H1 (cell line): ENCODE data around the gene WDR1. TPM values are rescaled to one million over a fixed set of nuclear protein-coding genes. Genes with fewer than 3 reads are reported as not detected.

Source experiments
- CTCF ChIA-PET: fragments of 300-600 bp; sonication (Branson Sonifier 250); formaldehyde crosslinking; loops from one replicate; lab custom pipeline; 2021; ENCODE audit not compliant: partially characterized antibody; lab: Charles Lee
- POLR2A ChIA-PET: fragments of 300-600 bp; sonication (Branson Sonifier 250); formaldehyde crosslinking; loops from one replicate; lab custom pipeline; 2021; ENCODE audit warnings: inconsistent platforms; ENCODE audit not compliant: partially characterized antibody; lab: Charles Lee
- DNase-seq, 2 experiments: peaks; one replicate each; pipeline versions ENCODE4 v3.0.0 to v3.0.0-alpha.2; 2010 to 2022; ENCODE audit warnings: low spot score in 2 of 2, low read depth in 1 of 2, mixed read lengths in 1 of 2
- FAIRE-seq: peaks from 2 replicates; lab custom pipeline; 2011; peaks lifted over from hg19 to GRCh38; lab: Jason Lieb, UNC
- H2AFZ ChIP-seq: 2 replicates; pipeline ENCODE4 v1.8.1; 2012; ENCODE audit warnings: low read length, inconsistent platforms
- H2AK5ac ChIP-seq: 2 replicates; pipeline ENCODE4 v1.6.1; 2013; ENCODE audit warnings: low read depth, low read length
- H2BK120ac ChIP-seq: replicated peaks from 2 replicates; pipeline ENCODE3; 2013; ENCODE audit warnings: low read depth, low read length, inconsistent platforms
- H2BK12ac ChIP-seq: 2 replicates; pipeline ENCODE4 v1.6.1; 2013; ENCODE audit warnings: low read depth, low read length
- H2BK15ac ChIP-seq: 2 replicates; pipeline ENCODE4 v1.6.1; 2013; ENCODE audit warnings: low read length
- H2BK20ac ChIP-seq: 2 replicates; pipeline ENCODE4 v1.6.1; 2013; ENCODE audit warnings: low read length
- H2BK5ac ChIP-seq: 2 replicates; pipeline ENCODE4 v1.6.1; 2013; ENCODE audit warnings: low read depth, low read length
- H3K14ac ChIP-seq: 2 replicates; pipeline ENCODE4 v1.6.1; 2013; ENCODE audit warnings: inconsistent platforms; ENCODE audit not compliant: insufficient read length
- H3K18ac ChIP-seq: 2 replicates; pipeline ENCODE4 v1.6.1; 2013; ENCODE audit warnings: low read length; ENCODE audit errors: extremely low read depth
- H3K23ac ChIP-seq: 2 replicates; pipeline ENCODE4 v1.6.1; 2013; ENCODE audit warnings: inconsistent platforms; ENCODE audit not compliant: insufficient read length
- H3K23me2 ChIP-seq: 2 replicates; pipeline ENCODE4 v1.6.1; 2013; ENCODE audit warnings: low read depth, low read length
- H3K27ac ChIP-seq: 2 replicates; pipeline ENCODE4 v1.6.1; 2011; ENCODE audit warnings: low read depth, low read length, inconsistent platforms
- H3K27me3 ChIP-seq, 4 experiments: replicated peaks in 1 of 4; 1 replicate in 1 of 4; 2 replicates in 3 of 4; pipeline versions ENCODE4 v1.6.1 to v1.8.1; 2011 to 2013; ENCODE audit warnings: low read length in 3 of 4, mild to moderate bottlenecking in 3 of 4, inconsistent platforms in 2 of 4, mixed read lengths in 2 of 4, moderate library complexity in 1 of 4; ENCODE audit not compliant: control insufficient read depth in 3 of 4, insufficient read depth in 3 of 4; ENCODE audit errors: extremely low read depth in 1 of 4
- H3K36me3 ChIP-seq, 4 experiments: 2 replicates each; pipeline versions ENCODE4 v1.6.1 to v1.8.1; 2011 to 2013; ENCODE audit warnings: mild to moderate bottlenecking in 4 of 4, low read length in 3 of 4, moderate library complexity in 2 of 4, control low read depth in 1 of 4, inconsistent platforms in 1 of 4; ENCODE audit not compliant: insufficient read depth in 4 of 4, control insufficient read depth in 2 of 4
- H3K4ac ChIP-seq: replicated peaks from 2 replicates; pipeline ENCODE3; 2013; ENCODE audit warnings: low read length, low read depth, mixed read lengths, inconsistent platforms; ENCODE audit not compliant: insufficient read length
- H3K4me1 ChIP-seq, 4 experiments: replicated peaks in 1 of 4; 1 replicate in 1 of 4; 2 replicates in 3 of 4; pipeline versions ENCODE4 v1.6.1 to v1.8.1; 2011 to 2013; ENCODE audit warnings: low read length in 3 of 4, inconsistent platforms in 2 of 4, mixed read lengths in 1 of 4; ENCODE audit not compliant: insufficient read depth in 4 of 4, control insufficient read depth in 3 of 4
- H3K4me2 ChIP-seq, 2 experiments: 2 replicates each; pipeline versions ENCODE4 v1.6.1 to v1.8.1; 2011 to 2013; ENCODE audit warnings: low read depth in 2 of 2, low read length in 2 of 2, control low read depth in 1 of 2, inconsistent platforms in 1 of 2, mild to moderate bottlenecking in 1 of 2; ENCODE audit not compliant: insufficient read depth in 1 of 2
- H3K4me3 ChIP-seq, 4 experiments: fragments of 200-600, 300-600 bp in 1 of 4; sonication (generic), shearing (Covaris generic), sonication (Bioruptor Twin) in 1 of 4; 2 replicates each; pipeline versions ENCODE4 v1.5.1 to v1.8.1; 2011 to 2016; ENCODE audit warnings: low read length in 4 of 4, low read depth in 3 of 4, control low read depth in 2 of 4, inconsistent platforms in 2 of 4, mild to moderate bottlenecking in 2 of 4, mixed read lengths in 1 of 4, moderate library complexity in 1 of 4; ENCODE audit not compliant: insufficient read depth in 2 of 4; ENCODE audit errors: extremely low read depth in 1 of 4
- H3K56ac ChIP-seq: replicated peaks from 2 replicates; pipeline ENCODE3; 2013; ENCODE audit warnings: low read depth, mild to moderate bottlenecking, mixed read lengths, low read length, inconsistent platforms; ENCODE audit not compliant: insufficient read length
- H3K79me1 ChIP-seq: 2 replicates; pipeline ENCODE4 v1.6.1; 2013; ENCODE audit warnings: low read depth, low read length, control low read depth
- H3K79me2 ChIP-seq, 2 experiments: 2 replicates each; pipeline versions ENCODE4 v1.6.1 to v1.8.1; 2012 to 2013; ENCODE audit warnings: low read length in 2 of 2, mild to moderate bottlenecking in 2 of 2, inconsistent platforms in 1 of 2; ENCODE audit not compliant: insufficient read depth in 2 of 2, control insufficient read depth in 1 of 2
- H3K9ac ChIP-seq, 4 experiments: replicated peaks in 1 of 4; 1 replicate in 1 of 4; 2 replicates in 3 of 4; pipeline versions ENCODE4 v1.6.1 to v1.8.1; 2011 to 2013; ENCODE audit warnings: low read depth in 3 of 4, low read length in 3 of 4, control low read depth in 2 of 4, mild to moderate bottlenecking in 2 of 4, moderate library complexity in 2 of 4, inconsistent platforms in 1 of 4; ENCODE audit errors: extremely low read depth in 1 of 4
- H3K9me3 ChIP-seq, 2 experiments: 2 replicates each; pipeline versions ENCODE4 v1.6.1 to v1.8.1; 2012 to 2013; ENCODE audit warnings: mild to moderate bottlenecking in 2 of 2, moderate library complexity in 2 of 2, control low read depth in 1 of 2, inconsistent platforms in 1 of 2, low read depth in 1 of 2, low read length in 1 of 2, mixed read lengths in 1 of 2; ENCODE audit not compliant: insufficient read depth in 2 of 2
- H4K20me1 ChIP-seq, 2 experiments: replicated peaks in 1 of 2; 2 replicates each; pipeline versions ENCODE3 to v1.8.1; 2011 to 2013; ENCODE audit warnings: inconsistent platforms in 2 of 2, low read length in 2 of 2, mild to moderate bottlenecking in 1 of 2; ENCODE audit not compliant: insufficient read depth in 2 of 2, control insufficient read depth in 1 of 2
- H4K5ac ChIP-seq: 2 replicates; pipeline ENCODE4 v1.6.1; 2013; ENCODE audit warnings: low read length, low read depth, mixed read lengths, inconsistent platforms; ENCODE audit not compliant: insufficient read length
- H4K8ac ChIP-seq: 2 replicates; pipeline ENCODE4 v1.8.0; 2013; ENCODE audit warnings: mild to moderate bottlenecking, moderate library complexity, low read length, inconsistent platforms; ENCODE audit not compliant: insufficient read depth; ENCODE audit errors: extremely low read depth
- H4K91ac ChIP-seq: replicated peaks from 2 replicates; pipeline ENCODE3; 2013; ENCODE audit warnings: low read length, mixed read lengths, inconsistent platforms; ENCODE audit not compliant: insufficient read length
- CREB1 ChIP-seq: IDR thresholded peaks from 2 replicates; pipeline ENCODE4 v1.6.1; 2012; ENCODE audit warnings: inconsistent platforms
- RAD21 ChIP-seq, 2 experiments: IDR thresholded peaks in 1 of 2; conservative IDR thresholded peaks in 1 of 2; 2 replicates each; pipeline ENCODE4 v1.6.1; 2011; ENCODE audit warnings: low read depth in 2 of 2, low read length in 2 of 2, improper control_type of control experiment in 1 of 2, inconsistent platforms in 1 of 2, mild to moderate bottlenecking in 1 of 2, moderate library complexity in 1 of 2
- RNF2 ChIP-seq: fragments of 200-900, 300-1000 bp; sonication (generic); IDR thresholded peaks from 2 replicates; pipeline ENCODE4 v1.7.1; 2016; ENCODE audit warnings: borderline replicate concordance, low read depth, mild to moderate bottlenecking, antibody characterized with exemption, low read length; ENCODE audit not compliant: poor library complexity, severe bottlenecking; ENCODE audit errors: missing control alignments
- SP2 ChIP-seq: IDR thresholded peaks from 2 replicates; pipeline ENCODE4 v1.6.1; 2012; ENCODE audit warnings: mild to moderate bottlenecking, low read length, inconsistent platforms
- TAF7 ChIP-seq: optimal IDR thresholded peaks from 2 replicates; pipeline ENCODE3; 2011; ENCODE audit warnings: low read depth, mild to moderate bottlenecking, inconsistent platforms, low read length, moderate library complexity, borderline replicate concordance
- TEAD4 ChIP-seq: IDR thresholded peaks from 2 replicates; pipeline ENCODE4 v1.6.1; 2012; ENCODE audit warnings: low read depth, low read length, inconsistent platforms, mixed read lengths
- whole genome bisulfite sequencing, 2 experiments: shearing (Covaris generic) in 1 of 2; methylation state at CpG; one replicate each; pipeline versions ENCODE4 v1.1.6 to v1.1.7; 2013 to 2015; ENCODE audit warnings: low lambda C conversion rate in 2 of 2, mixed read lengths in 2 of 2, inconsistent platforms in 1 of 2, low coverage in 1 of 2, missing lambda C conversion rate in 1 of 2; ENCODE audit not compliant: insufficient replicate concordance in 2 of 2, insufficient coverage in 1 of 2, insufficient read length in 1 of 2; ENCODE audit errors: extremely low coverage in 1 of 2, missing lambda C conversion rate in 1 of 2; 5-methylcytosine and 5-hydroxymethylcytosine counted together
- polyA plus RNA-seq, 7 experiments: library from polyadenylated mRNA; depleted of rRNA in 3 of 7; stranded (reverse) in 5 of 7; unstranded in 2 of 7; fragments of >200 nt in 5 of 7; fragments of 200-250 nt in 2 of 7; gene quantifications; 1 replicate in 5 of 7; 2 replicates in 1 of 7; 4 replicates in 1 of 7; pipeline versions ENCODE4 v1.2.1 to v1.2.3, GENCODE V29; 2011 to 2013; ENCODE audit warnings: missing spikeins in 2 of 7, mixed read lengths in 2 of 7
- total RNA-seq: library from RNA; stranded (reverse); fragmentation: NEBNext Ultra II Directional; extraction: Animal tissue kit (Norgen Biotek cat#: 25700); gene quantifications from 2 replicates; pipeline ENCODE4 v1.2.1, GENCODE V29; 2021
- TF ChIP-seq, protein P1 (sequence below): IDR thresholded peaks from 2 replicates; pipeline ENCODE4 v1.6.1; 2012; ENCODE audit warnings: low read length, inconsistent platforms

WDR1 gene
- total and polyA plus RNA-seq, 2 of the 8 experiments (the other 6 are each of a cell fraction or from before 2014, with no cell fraction given): 315 to 377 TPM

DNA sequence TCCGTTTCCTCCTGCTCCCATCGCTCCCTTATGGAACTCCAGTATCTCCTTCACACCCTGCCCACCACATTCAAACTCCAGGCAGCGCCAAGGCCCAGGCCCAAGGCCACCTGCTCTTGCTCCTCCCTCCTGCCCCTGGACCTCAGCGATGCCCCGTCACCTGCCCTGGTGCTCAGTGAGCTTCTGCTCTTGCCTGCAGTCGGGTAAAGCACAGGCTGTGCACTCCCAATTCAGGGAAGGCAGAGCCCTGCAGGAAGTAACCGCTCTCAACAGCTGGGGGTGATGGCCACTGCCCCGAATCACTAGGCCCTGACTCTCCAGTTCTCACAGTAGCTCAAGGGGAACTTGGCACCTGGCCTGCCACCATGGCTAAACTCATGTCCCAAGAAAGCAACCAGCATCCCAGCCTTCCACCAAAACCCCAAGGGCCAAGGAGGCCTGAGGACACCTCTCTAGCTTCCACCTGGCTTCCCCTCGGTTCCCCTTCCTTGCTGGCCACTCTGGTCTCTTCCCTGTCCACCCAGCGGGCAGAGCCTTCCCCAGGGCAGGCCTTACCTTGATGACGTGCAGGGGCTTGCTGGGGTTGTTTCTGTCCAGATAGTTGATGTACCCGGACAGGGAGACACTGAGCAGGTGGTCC is 29.3 kb downstream of the WDR1 start:
- no peak overlapping the region for H3K9ac ChIP-seq
- 89% methylated on average over 12 of the region's 12 CpGs; no CpG with 5 or more reads in 1 of the 2 experiments for WGBS, 2 experiments
- peaks cover 66 to 93% (median 92%) of the 10 kb centered on the region in 4 experiments for H3K36me3 ChIP-seq
- no peak for FAIRE-seq
- peaks cover 0 to 29% of the 10 kb centered on the region in 2 experiments; a peak in 2 of 4 replicates for H3K79me2 ChIP-seq
- no peak overlapping the region for H3K14ac ChIP-seq
- no peak overlapping the region for H3K4me2 ChIP-seq
- H2BK20ac ChIP-seq: no peak overlapping the region
- H2BK15ac ChIP-seq: no peak overlapping the region
- no peak overlapping the region for H2AK5ac ChIP-seq
- H2BK120ac ChIP-seq: no peak overlapping the region
- H3K23ac ChIP-seq: no peak overlapping the region
- POLR2A ChIA-PET: interaction anchor here (0.7 to 14.7 kb wide), 3 partner anchors 9 to 22 kb away, joined by 3 to 197 read pairs (median 4); no protein-coding TSS in a partner anchor
- no peak for DNase-seq
- H3K27ac ChIP-seq: no peak overlapping the region
- no peaks in the 10 kb centered on the region for H3K27me3 ChIP-seq
- H3K4ac ChIP-seq: no peak overlapping the region
- H2BK5ac ChIP-seq: no peak overlapping the region
- CTCF ChIA-PET: interaction anchor here (2.8 to 4.5 kb wide), 4 partner anchors 10 to 24 kb away, joined by 12 to 29 read pairs (median 16); no protein-coding TSS in a partner anchor
- H4K8ac ChIP-seq: no peak overlapping the region
- no peak overlapping the region for H4K91ac ChIP-seq
- H3K23me2 ChIP-seq: no peaks in the 10 kb centered on the region
- H3K79me1 ChIP-seq: peaks cover 12% of the 10 kb centered on the region; the same call in 1 of the 2 replicates
- H3K18ac ChIP-seq: no peak overlapping the region
- no peak overlapping the region for H3K56ac ChIP-seq
- no peak overlapping the region for H3K4me3 ChIP-seq
- H4K20me1 ChIP-seq: peaks cover 23 to 49% of the 10 kb centered on the region in 2 experiments
- no peaks in the 10 kb centered on the region; a peak in 1 of 7 replicates for H3K4me1 ChIP-seq
- no peaks in the 10 kb centered on the region for H3K9me3 ChIP-seq
- H2BK12ac ChIP-seq: no peak overlapping the region
- no peak overlapping the region for H4K5ac ChIP-seq
- H2AFZ ChIP-seq: no peak overlapping the region
- TF ChIP-seq RNF2: no peak
- no peak for TF ChIP-seq TAF7
- TF ChIP-seq RAD21 (IDR thresholded peaks at IDR 0.05 in 1 of 2, conservative IDR thresholded peaks at IDR 0.05 in 1 of 2; ENCODE audit: low read depth in 2 of 2, low read length in 2 of 2): no peak
- TF ChIP-seq TEAD4: no peak
- TF ChIP-seq CREB1: no peak
- TF ChIP-seq SP2: no peak
- TF ChIP-seq, protein P1, sequence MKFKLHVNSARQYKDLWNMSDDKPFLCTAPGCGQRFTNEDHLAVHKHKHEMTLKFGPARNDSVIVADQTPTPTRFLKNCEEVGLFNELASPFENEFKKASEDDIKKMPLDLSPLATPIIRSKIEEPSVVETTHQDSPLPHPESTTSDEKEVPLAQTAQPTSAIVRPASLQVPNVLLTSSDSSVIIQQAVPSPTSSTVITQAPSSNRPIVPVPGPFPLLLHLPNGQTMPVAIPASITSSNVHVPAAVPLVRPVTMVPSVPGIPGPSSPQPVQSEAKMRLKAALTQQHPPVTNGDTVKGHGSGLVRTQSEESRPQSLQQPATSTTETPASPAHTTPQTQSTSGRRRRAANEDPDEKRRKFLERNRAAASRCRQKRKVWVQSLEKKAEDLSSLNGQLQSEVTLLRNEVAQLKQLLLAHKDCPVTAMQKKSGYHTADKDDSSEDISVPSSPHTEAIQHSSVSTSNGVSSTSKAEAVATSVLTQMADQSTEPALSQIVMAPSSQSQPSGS: no peak
